HAP-1 (cell line): ENCODE measurements around the gene TMEM108.
"Not testable (repeated sequence)": the region's sequence is repeated elsewhere in the genome, so short reads cannot be mapped to it uniquely, and the experiment has no call there.

Experiments
- DNase-seq, 2 experiments: peaks; one replicate each; pipeline ENCODE4 v3.0.0-alpha.2; 2016 to 2020; ENCODE audit warnings: low spot score in 2 of 2
- H3K27me3 ChIP-seq: fragments of 250-450 bp; sonication (Bioruptor Pico); 2 replicates; pipeline ENCODE4 v1.5.1; 2020; ENCODE audit warnings: low read depth, mild to moderate bottlenecking, moderate library complexity
- H3K36me3 ChIP-seq: fragments of 250-450 bp; sonication (Bioruptor Pico); replicated peaks from 2 replicates; pipeline ENCODE4 v1.5.1; 2020; ENCODE audit warnings: mild to moderate bottlenecking
- H3K4me1 ChIP-seq: fragments of 250-450 bp; sonication (Bioruptor Pico); 2 replicates; pipeline ENCODE4 v1.5.1; 2020; ENCODE audit warnings: mild to moderate bottlenecking
- H3K4me3 ChIP-seq: fragments of 250-450 bp; sonication (Bioruptor Pico); 2 replicates; pipeline ENCODE4 v1.5.1; 2020; ENCODE audit warnings: mild to moderate bottlenecking, moderate library complexity
- H3K9me3 ChIP-seq: fragments of 250-450 bp; sonication (Bioruptor Pico); 2 replicates; pipeline ENCODE4 v1.5.1; 2020; ENCODE audit warnings: mild to moderate bottlenecking, moderate library complexity
- in situ Hi-C: fragments of 300-500 bp; cut with MboI; formaldehyde crosslinking; loops from 3 replicates; pipeline ENCODE4 v1.14.3; 2020; ENCODE audit warnings: low sequenced_read_pairs, inconsistent platforms, mixed read lengths

The TMEM108 gene

GRCh38 chr3:133038089-133038730 is at the start of gene TMEM108:
TSS of gene TMEM108 (plus strand) at chr3:133038391.
- peak in 1 of 2 experiments; percentile 39 for DNase-seq
- in situ Hi-C loops = loop anchor here (25.0 kb wide), 1 partner anchor 301 kb away; no protein-coding TSS in a partner anchor
- H3K4me1 ChIP-seq = no peaks in the 10 kb centered on the region
- H3K36me3 ChIP-seq = no peaks in the 10 kb centered on the region
- peaks cover 42% of the 10 kb centered on the region for H3K27me3 ChIP-seq
- H3K4me3 ChIP-seq = no peak within 1 kb of the TSS
- no peaks in the 10 kb centered on the region for H3K9me3 ChIP-seq

GRCh38 chr3:132995971-132996370 is 42.2 kb upstream of the TMEM108 start:
- Histone ChIP-seq H3K27me3 (no peaks in the 10 kb centered on the region), H3K9me3 (no peaks in the 10 kb centered on the region), H3K4me3 (no peak overlapping the region), H3K36me3 (no peaks in the 10 kb centered on the region), H3K4me1 (no peaks in the 10 kb centered on the region)
- in situ Hi-C loops = no loop called here
- no peak for DNase-seq

GRCh38 chr3:132997404-132998185 is 40.6 kb upstream of the TMEM108 start:
- H3K36me3 ChIP-seq = no peaks in the 10 kb centered on the region
- no peak overlapping the region for H3K4me3 ChIP-seq
- in situ Hi-C loops = no loop called here
- no peaks in the 10 kb centered on the region for H3K27me3 ChIP-seq
- no peaks in the 10 kb centered on the region for H3K4me1 ChIP-seq
- no peaks in the 10 kb centered on the region for H3K9me3 ChIP-seq
- no peak for DNase-seq

- in situ Hi-C loops, H3K27me3 ChIP-seq, H3K36me3 ChIP-seq, H3K4me3 ChIP-seq, H3K4me1 ChIP-seq, H3K9me3 ChIP-seq: not testable (repeated sequence)
- DNase-seq = peak in 1 of 2 experiments; percentile 10
These were observed 33.2 kb upstream of the TMEM108 start for GRCh38 chr3:133005032-133005431.

- in situ Hi-C loops = no loop called here
These were observed 30.6 kb upstream of the TMEM108 start for GRCh38 chr3:133007601-133008000.

GRCh38 chr3:133014325-133014724 is 23.9 kb upstream of the TMEM108 start:
- H3K4me1 ChIP-seq = no peaks in the 10 kb centered on the region
- no peak for DNase-seq

More at GRCh38 chr3:133007601-133008000, 30.6 kb upstream of the TMEM108 start:
- no peaks in the 10 kb centered on the region for H3K27me3 ChIP-seq
- H3K36me3 ChIP-seq = no peaks in the 10 kb centered on the region
- H3K4me1 ChIP-seq = no peaks in the 10 kb centered on the region
- no peak overlapping the region for H3K4me3 ChIP-seq
- no peaks in the 10 kb centered on the region for H3K9me3 ChIP-seq
- no peak for DNase-seq

GRCh38 chr3:133015573-133015972 is 22.6 kb upstream of the TMEM108 start:
- H3K4me1 ChIP-seq, H3K9me3 ChIP-seq, H3K36me3 ChIP-seq, DNase-seq, in situ Hi-C loops, H3K4me3 ChIP-seq, H3K27me3 ChIP-seq: not testable (repeated sequence)

More at GRCh38 chr3:133014325-133014724, 23.9 kb upstream of the TMEM108 start:
- no peaks in the 10 kb centered on the region for H3K36me3 ChIP-seq
- in situ Hi-C loops = no loop called here
- H3K27me3 ChIP-seq = no peaks in the 10 kb centered on the region
- H3K9me3 ChIP-seq = no peaks in the 10 kb centered on the region
- H3K4me3 ChIP-seq = no peak overlapping the region

- Histone ChIP-seq H3K4me1 (no peaks in the 10 kb centered on the region), H3K36me3 (no peaks in the 10 kb centered on the region), H3K27me3 (no peaks in the 10 kb centered on the region), H3K9me3 (no peaks in the 10 kb centered on the region), H3K4me3 (no peak overlapping the region)
- DNase-seq = no peak
- in situ Hi-C loops = no loop called here
These were observed 21.3 kb upstream of the TMEM108 start for GRCh38 chr3:133016838-133017309.

GRCh38 chr3:133018921-133019320 is 19.3 kb upstream of the TMEM108 start:
- in situ Hi-C loops = no loop called here
- no peaks in the 10 kb centered on the region for H3K4me1 ChIP-seq
- DNase-seq = no peak
- no peaks in the 10 kb centered on the region for H3K36me3 ChIP-seq
- no peak overlapping the region for H3K4me3 ChIP-seq
- no peaks in the 10 kb centered on the region for H3K27me3 ChIP-seq
- no peaks in the 10 kb centered on the region for H3K9me3 ChIP-seq

- H3K36me3 ChIP-seq = no peaks in the 10 kb centered on the region
- in situ Hi-C loops = no loop called here
- DNase-seq = no peak
- no peaks in the 10 kb centered on the region for H3K9me3 ChIP-seq
- no peaks in the 10 kb centered on the region for H3K27me3 ChIP-seq
- no peaks in the 10 kb centered on the region for H3K4me1 ChIP-seq
- H3K4me3 ChIP-seq = no peak overlapping the region
These were observed 17.0 kb upstream of the TMEM108 start for GRCh38 chr3:133021206-133021605.

GRCh38 chr3:133023362-133023761 is 14.8 kb upstream of the TMEM108 start:
- no peaks in the 10 kb centered on the region for H3K9me3 ChIP-seq
- DNase-seq = no peak
- H3K36me3 ChIP-seq = no peaks in the 10 kb centered on the region
- H3K4me1 ChIP-seq = no peaks in the 10 kb centered on the region
- H3K4me3 ChIP-seq = no peak overlapping the region
- no peaks in the 10 kb centered on the region for H3K27me3 ChIP-seq
- in situ Hi-C loops = no loop called here

- Histone ChIP-seq H3K36me3 (no peaks in the 10 kb centered on the region), H3K4me1 (no peaks in the 10 kb centered on the region), H3K4me3 (no peak overlapping the region), H3K27me3 (no peaks in the 10 kb centered on the region), H3K9me3 (no peaks in the 10 kb centered on the region)
- no peak for DNase-seq
- in situ Hi-C loops = loop anchor here (25.0 kb wide), 1 partner anchor 288 kb away; no protein-coding TSS in a partner anchor
These were observed 12.6 kb upstream of the TMEM108 start for GRCh38 chr3:133025546-133025945.

GRCh38 chr3:133032301-133032700 is 5.9 kb upstream of the TMEM108 start:
- in situ Hi-C loops = loop anchor here (25.0 kb wide), 1 partner anchor 295 kb away; no protein-coding TSS in a partner anchor
- H3K27me3 ChIP-seq = peaks cover 10% of the 10 kb centered on the region; the same call in 1 of the 2 replicates
- no peaks in the 10 kb centered on the region for H3K36me3 ChIP-seq
- no peaks in the 10 kb centered on the region for H3K9me3 ChIP-seq
- no peak overlapping the region for H3K4me3 ChIP-seq
- no peaks in the 10 kb centered on the region for H3K4me1 ChIP-seq
- no peak for DNase-seq

GRCh38 chr3:133037436-133037835 is 755 bp upstream of the TMEM108 start:
- in situ Hi-C loops = loop anchor here (25.0 kb wide), 1 partner anchor 300 kb away; no protein-coding TSS in a partner anchor

More at GRCh38 chr3:133037436-133037835, 755 bp upstream of the TMEM108 start:
- Histone ChIP-seq H3K9me3 (no peaks in the 10 kb centered on the region), H3K4me1 (no peaks in the 10 kb centered on the region), H3K36me3 (no peaks in the 10 kb centered on the region), H3K27me3 (peaks cover 42% of the 10 kb centered on the region), H3K4me3 (no peak overlapping the region)
- DNase-seq = no peak
